GM19099 (cell line): ENCODE data around the gene TWSG1.

Experiments used
- POLR2A ChIP-seq: IDR thresholded peaks from 3 replicates; pipeline ENCODE4 v1.6.1; 2011; ENCODE audit warnings: low read depth; ENCODE audit not compliant: insufficient read length; ENCODE audit errors: extremely low read depth

Gene TWSG1

DNA sequence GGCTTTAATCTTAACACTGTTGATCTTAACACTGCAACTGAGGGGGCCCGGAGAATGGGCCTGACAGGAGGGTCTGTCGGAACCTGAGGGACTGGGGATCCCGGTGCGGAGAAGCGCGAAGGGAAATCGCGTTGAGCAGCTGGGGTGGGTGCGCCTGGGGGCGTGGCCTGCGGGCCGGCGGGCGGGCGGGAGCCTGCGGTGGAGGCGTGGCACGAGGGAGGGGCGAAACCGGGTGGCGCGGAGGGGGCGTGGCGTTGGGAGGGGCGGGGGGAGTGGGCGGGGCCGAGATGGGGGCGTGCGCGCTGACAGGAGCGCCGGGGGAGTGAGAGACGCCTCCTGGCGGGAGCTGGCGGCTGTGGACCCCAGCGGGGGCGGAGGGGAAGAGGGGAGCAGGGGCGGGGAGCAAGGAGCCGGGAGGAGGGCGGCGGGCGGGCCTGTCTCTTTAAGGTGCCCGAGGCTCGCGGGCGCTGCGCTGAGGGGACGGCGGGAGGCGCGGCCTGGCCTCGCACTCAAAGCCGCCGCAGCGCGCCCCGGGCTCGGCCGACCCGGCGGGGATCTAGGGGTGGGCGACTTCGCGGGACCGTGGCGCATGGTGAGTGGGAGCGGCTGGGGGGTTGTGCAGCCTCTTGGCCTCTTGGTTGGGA, at the start of gene TWSG1:
Gene TWSG1, plus strand, starts transcription at position 445 of the 644 bp plus-strand sequence. CDS start 2,457 bp downstream, outside the sequence.
- peak; percentile 69 for TF ChIP-seq POLR2A

DNA sequence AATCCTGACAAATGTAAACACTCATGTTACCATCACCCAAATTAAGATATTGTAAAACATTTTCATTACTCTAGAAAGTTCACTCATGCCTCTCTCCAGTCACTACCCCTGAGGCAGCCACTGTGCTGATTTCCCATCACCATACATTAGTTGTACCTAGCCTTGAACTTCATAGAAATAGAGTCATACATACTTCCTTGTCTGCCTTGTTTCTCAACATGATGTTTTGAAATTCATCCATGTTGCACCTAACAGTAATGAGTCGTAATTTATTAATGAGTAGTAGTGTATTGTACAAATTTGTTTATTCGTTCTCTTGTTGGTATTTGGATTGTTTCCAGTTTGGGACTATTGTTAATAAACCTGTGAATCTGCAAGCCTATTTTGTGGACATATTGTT, 49.0 kb upstream of the TWSG1 start:
- TF ChIP-seq POLR2A: no peak

DNA sequence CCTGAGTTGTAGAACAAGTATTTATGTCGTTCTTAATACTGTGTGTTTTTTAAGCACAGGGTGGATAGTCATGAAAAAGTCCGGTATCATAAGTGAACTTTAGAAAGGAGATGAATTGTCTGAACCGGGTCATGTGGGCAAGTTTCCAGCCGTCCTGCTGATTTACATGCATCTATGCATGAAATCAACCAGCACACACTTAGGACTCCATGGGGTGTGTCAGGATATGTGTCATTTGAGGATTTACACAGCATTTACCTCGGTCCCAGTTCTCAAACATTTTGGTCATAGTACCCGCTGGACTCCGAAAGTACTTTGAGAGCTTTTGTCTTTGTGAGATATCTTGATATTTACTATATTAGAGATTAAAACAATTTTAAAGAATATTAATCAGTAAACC, 47.5 kb upstream of the TWSG1 start:
- TF ChIP-seq POLR2A: no peak

DNA sequence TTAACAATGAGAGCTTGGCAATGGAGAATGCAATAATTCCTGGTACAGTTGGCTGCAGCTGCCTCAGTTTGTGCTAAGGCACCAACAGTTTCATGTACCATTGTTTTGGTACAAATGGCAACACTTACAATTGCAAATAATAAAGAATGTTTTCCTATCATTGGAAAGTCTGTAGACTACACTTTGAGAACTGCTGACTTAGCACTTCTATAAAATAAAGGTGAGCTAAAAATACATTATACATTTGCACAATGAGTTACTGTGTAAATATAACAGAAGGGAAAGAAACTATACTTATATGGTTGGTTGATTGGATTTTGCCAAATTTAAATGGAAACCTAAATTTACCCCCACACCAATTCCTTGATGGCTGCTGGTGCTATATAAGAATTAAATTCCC, 44.9 kb upstream of the TWSG1 start:
- no peak for TF ChIP-seq POLR2A

DNA sequence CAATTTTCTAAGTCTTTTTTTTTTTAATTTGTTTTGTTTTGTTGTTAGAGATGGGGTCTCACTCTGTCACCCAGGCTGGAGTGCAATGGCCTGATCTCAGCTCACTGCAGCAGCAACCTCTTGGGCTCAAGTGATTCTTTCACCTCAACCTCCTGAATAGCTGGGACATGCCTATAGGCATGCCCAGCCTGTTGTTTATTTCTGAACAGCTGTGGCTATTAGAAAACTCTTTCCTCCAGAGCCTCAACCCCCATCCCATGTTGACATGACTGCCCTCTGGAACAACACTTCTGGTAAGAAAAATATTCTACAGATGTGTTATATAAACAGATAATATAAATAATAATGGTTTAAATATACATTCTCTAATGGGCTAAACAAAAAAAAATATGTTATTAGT, 44.4 kb upstream of the TWSG1 start:
- no peak for TF ChIP-seq POLR2A

DNA sequence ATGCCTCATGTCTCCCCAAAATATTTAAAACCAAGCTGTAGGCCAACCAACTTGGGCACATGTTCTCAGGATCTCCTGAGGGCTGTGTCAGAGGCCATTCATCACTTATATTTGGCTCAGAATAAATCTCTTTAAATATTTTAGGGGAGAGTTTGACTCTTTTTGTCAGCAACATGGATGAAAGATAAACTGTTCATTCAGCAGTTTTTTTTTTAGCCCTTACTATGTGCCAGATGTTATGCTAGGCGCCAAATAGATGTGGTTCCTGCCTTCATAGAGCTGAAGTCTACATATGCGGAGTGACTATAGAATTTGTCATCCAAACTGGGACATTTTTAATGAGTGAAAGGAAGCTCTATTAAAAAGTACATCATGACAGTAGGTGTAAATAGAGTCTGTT, 42.5 kb upstream of the TWSG1 start:
- TF ChIP-seq POLR2A: no peak

DNA sequence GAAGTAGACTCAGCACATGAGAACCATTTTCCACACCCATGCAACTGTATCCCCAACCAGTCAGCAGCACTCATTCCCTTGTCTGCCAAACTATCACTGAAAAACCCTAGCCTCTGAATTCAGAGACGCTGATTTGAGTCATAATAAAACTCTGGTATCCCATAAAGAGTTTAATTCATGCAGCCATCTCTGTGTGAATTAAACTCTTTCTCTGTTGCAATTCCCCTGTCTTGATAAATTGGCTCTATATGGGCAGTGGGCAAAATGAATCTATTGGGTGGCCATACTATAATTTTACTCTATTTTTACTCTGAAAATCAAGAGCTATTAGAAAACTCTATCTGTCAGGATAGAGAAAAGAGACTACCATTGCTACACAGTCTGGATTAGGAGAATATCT, 40.6 kb upstream of the TWSG1 start:
- no peak for TF ChIP-seq POLR2A

DNA sequence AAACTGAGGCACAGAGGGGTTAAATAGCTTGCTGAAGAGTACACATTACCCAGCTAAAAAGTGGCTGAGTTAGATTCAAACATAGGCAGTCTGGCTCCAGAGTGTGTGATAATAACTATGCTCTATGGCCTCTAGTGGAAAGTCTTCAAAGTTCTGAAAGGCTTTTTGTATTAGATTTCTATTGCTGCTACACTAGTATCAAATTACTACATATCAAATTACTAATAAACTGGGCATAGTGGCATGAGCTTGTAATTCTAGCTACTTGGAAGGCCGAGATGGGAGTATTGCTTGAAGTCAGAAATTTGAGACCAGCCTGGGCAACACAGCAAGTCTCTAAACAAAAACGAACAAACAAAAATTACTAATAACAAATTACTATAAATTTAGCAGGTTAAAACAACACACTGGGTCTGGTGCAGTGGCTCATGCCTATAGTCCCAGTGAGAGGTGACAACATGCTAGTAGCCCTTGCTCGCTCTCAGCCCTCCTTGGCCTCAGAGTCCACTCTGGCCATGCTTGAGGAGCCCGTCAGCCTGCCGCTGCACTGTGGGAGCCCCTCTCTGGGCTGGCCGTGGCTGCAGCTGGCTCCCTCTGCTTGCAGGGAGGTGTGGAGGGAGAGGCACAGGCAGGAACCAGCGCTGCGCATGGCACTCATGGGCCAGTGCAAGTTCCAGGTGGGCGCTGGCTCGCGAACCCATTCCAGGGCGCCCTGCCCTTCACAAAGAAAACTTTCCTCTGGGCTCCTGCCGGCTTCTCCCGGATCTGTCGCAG, 38.2 kb upstream of the TWSG1 start:
- no peak for TF ChIP-seq POLR2A

DNA sequence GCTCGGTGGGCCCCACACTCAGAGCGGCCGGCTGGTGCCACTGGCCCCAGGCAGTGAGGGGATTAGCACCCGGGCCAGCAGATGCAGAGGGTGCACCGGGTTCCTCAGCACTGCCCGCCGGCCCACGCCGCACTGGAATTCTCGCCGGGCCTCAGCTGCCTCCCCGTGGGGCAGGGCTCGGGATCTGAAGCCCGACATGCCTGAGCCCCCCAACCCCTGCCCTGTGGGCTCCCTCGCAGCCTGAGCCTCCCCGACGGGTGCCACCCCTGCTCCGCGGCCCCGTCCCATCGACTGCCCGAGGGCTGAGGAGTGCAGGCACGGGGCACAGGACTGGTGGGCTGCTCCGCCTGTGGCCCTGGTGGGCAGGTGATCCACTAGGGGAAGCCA, 37.6 kb upstream of the TWSG1 start:
- no peak for TF ChIP-seq POLR2A

DNA sequence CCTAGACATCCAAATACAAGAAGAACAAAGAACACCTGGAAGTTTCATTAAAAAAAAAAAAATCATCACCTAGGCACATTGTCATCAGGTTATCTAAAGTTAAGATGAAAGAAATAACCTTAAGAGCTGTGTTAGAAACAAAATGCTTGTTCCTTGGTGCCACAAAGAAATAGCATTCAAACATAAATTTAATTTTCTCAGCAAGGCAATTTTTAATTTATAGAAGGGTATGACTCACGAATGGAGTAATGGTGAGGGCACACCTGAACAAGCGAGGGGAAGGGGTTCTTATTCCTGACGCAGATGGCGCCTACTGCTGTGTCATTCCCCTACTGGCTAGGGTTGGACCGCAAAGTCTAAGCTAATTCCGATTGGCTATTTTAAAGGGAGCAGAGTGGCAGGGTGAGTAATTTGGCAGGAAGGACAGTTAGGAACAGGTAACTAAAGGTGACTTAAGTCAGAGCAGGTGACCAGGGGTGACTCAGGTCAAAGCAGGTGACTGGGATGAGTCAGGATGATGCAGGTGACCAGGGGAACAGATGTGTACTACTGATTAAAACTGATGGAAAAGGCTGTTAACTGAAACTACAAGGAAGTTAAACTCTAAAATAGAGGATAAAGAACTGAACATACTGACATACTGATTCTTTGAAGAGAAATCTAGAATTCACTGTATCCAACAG, 30.0 kb upstream of the TWSG1 start:
- TF ChIP-seq POLR2A: no peak

DNA sequence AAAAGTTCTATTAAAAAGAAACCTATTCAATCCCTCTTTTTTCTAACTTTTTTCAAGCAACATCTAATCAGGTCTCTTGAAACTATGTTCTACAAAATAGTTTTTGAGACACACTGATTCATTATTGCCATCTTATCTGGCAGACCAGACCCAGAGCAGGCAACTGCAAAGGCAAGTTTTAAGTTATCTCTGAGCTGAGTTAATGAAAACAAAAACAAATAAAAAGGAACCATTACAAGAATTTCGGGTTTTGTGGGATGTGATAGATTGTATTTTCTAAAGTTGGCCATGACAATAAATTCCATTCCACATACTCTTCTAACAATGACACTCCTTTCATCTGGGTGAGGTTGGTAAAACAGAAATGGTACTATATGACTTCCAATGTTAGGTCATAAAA, 15.2 kb upstream of the TWSG1 start:
- no peak for TF ChIP-seq POLR2A

DNA sequence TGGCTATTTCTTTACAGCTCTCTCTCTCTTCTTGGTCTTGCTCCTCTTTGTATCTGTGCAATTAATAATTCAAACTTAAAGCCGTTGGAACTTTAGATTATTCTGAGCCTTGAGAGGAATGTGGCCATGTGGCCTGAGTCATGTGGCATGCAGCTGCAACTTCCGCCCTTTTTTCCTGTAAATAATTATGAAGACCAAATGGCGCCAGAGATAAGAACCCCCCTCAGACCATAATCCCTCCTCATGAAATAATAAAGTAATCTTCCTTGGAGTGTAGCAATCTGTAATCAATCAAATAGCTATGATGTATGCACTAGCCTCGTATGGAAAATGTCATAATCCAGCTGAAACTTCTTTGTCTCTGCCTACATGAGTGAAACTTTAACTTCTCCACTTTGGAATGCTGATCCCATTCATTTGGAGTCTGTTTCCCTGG, 13.5 kb upstream of the TWSG1 start:
- TF ChIP-seq POLR2A: no peak

DNA sequence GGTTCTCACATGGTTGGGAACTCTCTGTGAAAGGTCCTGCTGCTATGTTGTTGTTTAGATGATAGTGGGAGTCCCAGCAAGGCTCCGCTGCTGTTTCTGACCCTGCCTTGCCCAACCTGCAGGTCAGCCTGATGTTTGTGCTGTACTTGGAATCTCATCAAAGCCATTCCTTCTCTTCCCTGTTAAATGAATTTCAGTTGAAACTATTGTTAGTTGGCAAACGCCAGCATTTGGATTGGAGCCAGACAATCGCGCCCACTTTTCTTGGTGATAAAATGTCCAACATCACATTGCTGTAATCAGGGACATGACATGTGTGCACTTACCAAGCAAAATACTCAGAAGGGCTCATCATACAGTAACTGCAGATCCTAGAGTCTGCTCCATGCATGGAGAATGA, 12.8 kb upstream of the TWSG1 start:
- no peak for TF ChIP-seq POLR2A

DNA sequence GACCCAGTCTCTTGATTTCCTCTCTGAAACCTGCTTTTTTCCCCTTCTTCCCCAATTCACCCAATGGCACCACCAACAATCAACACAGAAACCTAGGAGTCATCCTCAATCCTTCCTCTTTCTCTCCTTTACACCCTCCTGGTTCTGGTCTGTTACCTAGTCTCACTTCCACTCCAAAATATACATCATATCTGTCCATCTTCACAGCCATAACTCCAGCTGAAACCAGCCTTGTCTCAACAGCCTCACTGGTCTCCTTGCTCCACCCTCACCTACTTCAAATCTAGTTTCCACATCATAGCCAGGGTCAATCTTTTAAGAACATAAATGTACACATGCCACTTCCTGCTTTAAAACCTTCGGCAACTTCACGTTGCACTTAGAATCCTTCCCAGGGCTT, 11.8 kb upstream of the TWSG1 start:
- no peak for TF ChIP-seq POLR2A

DNA sequence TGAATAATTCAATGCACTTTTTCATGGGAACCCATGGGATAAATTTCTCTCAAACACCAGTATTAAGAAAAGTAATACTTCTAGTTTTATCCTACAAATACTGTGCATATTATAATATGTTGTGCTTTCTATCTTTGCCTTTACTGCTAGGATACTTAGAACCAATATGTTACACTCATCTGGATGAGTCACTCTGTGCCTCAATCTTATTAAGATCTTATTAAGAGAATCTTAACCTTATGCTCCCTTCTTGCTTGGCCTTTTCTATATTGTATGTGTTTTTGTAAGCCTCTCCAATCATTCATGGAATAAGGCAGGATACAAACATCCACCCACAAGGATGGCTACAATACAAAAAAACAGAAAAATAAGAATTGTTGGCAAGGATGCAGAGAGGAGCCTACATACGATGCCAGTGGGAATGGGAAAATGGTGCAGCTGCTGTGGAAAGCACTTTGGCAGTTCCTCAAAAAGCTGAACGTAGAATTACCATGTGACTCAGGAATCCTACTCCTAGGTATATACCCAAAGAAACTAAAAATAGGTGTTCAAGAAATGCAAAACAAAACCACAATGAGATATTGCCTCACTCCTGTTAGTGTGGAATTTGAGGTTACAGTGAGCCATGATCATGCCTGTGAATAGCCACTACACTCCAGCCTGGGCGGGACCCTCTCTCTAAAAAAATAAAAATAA, 10.7 kb upstream of the TWSG1 start:
- TF ChIP-seq POLR2A: no peak
